GM12872 (cell line): ENCODE results near the gene SYPL1.
A peak's percentile ranks its signal among the peaks of the same experiment; 100 is the strongest.

ENCODE experiments used
- TF ChIP-seq, protein P1 (sequence below): IDR thresholded peaks from 3 replicates; pipeline ENCODE4 v1.5.1; 2011; ENCODE audit warnings: low read depth, mild to moderate bottlenecking, low read length, moderate library complexity; ENCODE audit not compliant: insufficient read depth

SYPL1 gene

DNA sequence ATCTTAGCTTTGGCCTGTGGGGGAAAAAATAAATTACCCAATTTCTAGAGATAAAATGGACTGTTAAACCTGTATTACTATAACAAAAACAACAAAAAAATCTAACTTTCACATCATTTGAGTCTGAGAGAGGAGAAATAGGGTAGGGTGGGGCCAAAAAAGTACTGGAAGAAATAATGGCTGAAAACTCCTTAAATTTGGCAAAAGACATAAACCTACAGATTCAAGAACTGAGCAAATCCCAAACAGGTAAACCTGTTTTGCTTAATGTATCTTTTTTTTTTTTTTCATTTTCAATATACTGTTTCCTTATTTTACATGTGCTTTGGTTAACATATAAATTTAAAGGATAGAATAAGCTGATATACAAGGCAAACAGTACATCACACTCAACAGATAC, 27.1 kb downstream of the SYPL1 start:
- TF ChIP-seq, protein P1, sequence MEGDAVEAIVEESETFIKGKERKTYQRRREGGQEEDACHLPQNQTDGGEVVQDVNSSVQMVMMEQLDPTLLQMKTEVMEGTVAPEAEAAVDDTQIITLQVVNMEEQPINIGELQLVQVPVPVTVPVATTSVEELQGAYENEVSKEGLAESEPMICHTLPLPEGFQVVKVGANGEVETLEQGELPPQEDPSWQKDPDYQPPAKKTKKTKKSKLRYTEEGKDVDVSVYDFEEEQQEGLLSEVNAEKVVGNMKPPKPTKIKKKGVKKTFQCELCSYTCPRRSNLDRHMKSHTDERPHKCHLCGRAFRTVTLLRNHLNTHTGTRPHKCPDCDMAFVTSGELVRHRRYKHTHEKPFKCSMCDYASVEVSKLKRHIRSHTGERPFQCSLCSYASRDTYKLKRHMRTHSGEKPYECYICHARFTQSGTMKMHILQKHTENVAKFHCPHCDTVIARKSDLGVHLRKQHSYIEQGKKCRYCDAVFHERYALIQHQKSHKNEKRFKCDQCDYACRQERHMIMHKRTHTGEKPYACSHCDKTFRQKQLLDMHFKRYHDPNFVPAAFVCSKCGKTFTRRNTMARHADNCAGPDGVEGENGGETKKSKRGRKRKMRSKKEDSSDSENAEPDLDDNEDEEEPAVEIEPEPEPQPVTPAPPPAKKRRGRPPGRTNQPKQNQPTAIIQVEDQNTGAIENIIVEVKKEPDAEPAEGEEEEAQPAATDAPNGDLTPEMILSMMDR = no peak

DNA sequence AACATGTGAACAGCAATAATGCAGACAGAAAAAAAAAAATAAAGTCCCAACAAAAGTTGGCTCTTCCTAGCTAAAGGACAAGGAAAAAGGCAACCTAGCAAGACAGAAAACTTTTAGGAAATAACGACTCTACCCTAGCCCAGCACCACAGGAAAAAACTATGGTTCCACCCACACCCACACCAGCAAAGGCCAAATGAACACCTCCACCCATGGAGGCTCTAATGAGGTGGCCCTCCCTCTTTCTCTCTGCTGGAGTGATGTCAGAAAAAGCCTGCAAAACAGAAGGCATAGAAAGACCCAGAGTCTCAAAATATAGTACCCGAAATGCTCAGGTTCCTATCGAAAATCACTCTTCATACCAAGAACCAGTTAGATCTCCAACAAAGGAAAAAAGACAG, 28.4 kb downstream of the SYPL1 start:
- TF ChIP-seq, protein P1 = no peak

DNA sequence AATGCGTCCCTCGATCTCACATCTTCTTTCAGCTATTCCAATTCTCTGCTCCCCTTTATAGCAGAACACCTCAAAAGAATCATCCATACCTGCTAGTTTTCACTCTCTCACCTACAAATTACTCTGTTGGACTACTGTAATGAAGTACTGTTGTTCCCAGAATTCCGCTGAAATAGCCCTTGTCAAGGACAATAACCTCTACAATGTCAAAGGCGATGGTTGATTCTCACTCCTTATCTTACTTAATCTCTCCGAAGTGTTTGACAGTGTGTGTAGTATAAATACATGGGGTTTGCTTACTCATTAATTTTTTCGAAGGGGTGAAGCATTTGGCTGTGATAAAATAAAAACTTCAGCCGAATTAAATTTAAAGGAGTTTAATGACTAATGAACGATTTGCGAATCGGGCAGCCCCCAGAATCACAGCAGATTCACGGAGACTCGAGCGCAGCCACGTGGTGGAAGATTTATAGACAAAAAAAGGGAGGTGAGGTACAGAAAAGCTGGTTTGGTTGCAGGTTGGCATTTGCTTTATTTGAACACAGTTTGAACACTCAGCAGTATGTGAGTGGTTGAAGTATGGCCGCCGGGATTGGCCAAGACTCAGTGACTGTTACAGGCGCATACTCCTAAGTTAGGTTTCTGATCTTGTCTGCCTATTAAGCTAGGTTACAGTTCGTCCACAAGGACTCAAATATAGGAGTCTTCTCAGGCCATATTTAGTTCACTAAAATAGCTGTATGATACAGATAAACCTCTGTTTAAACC, 29.8 kb downstream of the SYPL1 start:
- TF ChIP-seq, protein P1 = no peak

DNA sequence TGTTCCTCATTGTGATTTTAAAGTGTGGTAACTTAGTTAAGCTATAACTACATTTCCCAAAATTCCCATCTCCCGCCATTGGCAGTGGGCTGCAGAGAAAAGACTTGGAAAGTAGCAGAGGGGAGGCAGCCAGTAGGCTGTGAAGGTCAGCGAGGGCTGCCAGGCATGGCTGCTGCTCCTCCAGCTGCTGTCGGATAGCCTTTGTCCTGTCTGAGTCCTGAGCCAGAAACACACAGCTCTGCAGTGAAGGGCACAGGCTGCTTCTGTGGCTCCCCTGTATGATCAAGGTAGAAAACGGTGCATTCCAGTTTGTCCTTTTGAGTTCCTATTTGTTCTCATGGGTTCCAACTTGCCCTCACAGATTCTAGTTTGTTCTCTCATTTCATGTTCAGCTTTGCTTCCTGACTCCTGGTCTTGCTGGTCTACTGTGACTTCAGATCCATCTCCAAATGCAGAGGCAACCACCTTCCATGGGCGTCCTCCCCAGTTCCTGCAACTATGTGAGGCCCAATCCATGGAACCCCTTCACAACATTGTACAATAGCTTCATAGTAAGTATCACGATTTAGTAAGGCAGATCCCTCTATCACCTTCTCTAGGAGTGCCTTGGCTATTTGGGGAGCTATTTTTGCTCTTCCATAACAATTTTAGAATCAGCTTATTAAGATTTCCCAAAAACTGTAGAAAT, 31.7 kb downstream of the SYPL1 start:
- TF ChIP-seq, protein P1 = no peak

DNA sequence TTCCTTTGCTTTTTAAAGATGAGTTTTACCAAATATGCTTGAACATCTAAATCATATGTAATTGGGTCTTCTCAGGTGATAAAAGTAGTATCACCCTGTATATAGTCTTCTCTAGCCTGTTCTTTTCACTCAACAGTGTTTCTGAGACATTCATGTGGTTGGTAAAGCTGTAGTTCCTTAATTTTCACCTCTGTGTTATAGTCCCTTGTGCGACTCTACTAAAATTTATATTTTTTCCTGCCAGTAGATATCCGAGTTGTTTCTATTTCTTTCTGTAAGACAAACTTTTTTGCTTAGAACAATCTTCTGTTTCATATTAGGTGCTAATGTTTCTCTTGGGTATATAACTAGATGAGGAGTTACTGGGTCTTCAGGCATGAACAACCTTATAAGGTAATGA, 35.6 kb downstream of the SYPL1 start:
- TF ChIP-seq, protein P1 = no peak

DNA sequence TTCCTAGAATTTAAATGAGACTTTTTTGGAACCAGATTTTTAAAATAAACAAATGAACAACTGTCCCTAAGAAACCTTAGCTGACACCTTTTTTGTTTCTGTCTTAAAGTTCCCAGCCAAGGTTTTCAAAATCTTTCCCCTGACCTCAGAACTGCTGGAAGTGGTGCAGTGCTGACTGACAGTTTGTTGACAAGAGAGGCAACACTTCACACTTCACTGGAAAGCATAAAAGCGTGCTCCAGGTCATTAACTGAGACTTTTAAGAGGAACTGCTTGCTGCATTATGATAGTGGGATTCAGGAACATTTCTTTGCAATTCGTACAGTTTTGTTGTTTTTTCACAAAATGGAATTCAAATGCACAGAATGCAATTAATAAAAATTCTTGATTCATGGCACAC, 36.2 kb downstream of the SYPL1 start:
- TF ChIP-seq, protein P1 = no peak

DNA sequence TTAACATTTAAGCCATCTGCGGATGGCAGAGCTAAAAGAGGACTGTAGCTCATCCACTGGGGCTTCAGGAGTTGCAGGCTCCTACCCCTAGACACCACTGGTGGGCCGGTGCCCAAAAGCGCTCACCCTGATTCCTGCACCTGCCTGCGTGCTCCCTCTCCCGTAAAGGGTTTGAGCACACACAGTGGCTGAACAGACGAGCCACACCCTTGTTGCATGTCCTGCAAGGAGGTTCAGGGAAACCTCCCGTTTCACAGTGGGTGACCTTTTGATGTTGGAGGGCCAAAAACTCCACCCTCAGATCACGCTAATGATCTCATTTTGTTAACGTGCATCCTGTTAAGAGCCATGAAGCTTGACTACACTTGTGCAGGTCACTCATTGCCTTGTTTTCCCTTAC, 37.9 kb downstream of the SYPL1 start:
- TF ChIP-seq, protein P1 = peak; percentile 33; the same call in 1 of the 3 replicates
